Inferior parietal cortex (tissue), 1 donor: ENCODE data around the gene LAMA1.

Experiments used
- DNase-seq: peaks from one replicate; pipeline ENCODE4 v3.0.0-alpha.2; 2016; ENCODE audit errors: extremely low spot score

LAMA1 gene

DNA sequence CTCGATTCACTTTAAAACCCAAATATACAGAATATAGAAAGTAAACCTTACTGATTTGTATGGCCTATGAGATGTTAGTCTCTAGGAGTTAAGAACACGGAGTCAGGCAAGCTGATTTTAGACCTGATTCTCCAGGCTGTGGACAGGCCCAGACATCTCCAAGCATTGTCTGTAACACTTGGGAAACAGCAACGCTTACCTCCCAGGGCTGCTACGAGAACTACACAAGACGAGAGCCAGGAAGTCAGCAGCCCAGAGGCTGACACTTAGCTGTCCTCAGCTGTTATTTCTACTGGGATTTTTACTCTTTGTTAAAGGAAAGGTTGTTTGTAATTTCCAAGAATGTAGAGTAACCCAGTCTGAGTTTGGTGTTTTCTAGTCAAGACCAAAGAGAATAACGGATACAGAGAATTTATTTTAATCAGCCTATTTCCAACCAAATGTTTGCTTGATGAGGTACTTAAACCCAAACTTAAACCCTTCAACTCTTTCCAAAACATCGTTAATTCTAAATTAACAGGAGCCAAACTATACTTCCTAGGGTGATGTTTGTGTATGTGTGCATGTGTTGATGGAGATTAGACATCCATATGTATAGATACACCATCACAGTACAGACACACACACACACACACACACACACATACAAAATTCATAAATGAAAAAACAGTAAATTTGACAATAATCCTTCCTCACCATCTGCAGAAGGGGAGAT, 123.4 kb downstream of the LAMA1 start:
- no peak for DNase-seq

DNA sequence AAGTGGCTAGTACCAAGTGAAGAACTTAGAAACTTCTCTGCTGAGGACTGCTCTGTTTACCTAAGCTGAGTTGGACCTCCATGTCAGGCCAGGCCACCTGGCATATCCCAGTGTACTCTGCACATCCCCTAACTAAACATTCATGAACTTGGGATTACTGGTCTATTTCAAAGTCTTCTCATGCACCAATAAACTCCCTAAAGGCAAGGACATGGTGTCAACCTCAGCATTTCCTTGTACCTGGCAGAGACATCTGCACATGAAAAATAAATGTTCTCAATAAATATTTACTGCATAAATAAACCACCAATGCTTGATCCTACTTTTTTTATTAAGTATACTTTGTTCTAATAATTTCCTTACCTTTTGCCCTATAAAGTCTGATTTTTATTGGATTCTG, 124.8 kb downstream of the LAMA1 start:
- DNase-seq = no peak

DNA sequence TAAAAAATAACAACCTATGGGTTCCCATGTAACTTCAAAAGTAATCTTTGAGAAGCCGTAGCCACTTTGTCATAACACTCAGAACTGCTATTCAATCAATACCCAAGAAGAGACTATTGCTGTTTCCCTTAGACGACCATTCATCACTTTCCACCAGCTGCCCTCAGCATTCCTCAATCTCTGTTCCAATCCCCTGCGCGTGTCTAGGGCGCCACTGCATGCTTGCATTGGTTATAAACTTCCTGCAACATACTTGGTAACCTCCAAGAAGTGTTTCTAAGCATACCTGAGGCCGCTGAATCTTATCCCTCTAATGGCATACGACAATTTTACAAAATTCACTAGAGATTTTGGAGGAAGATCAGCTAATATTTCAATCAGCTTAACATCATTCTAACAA, 134.2 kb downstream of the LAMA1 start:
- no peak for DNase-seq

DNA sequence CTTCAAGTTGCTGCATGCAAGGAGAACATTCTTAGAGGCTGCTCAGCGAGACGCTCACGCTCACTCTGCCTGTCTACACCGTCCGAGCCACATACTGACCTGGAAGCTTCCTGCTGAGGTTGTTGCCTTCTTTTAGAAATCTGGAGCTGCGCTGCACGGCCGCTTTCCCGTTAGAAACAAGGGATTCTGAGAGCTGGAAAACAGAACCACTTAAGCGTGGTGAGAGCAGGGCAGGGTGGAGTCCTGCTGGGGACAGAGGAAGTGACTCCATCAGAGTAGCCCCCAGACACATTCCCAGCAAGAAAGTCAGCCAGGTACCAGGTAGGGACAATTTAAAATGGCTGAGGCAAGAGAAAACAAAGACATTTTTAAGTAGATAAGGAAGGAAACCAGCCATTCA, 135.2 kb downstream of the LAMA1 start:
- no peak for DNase-seq

DNA sequence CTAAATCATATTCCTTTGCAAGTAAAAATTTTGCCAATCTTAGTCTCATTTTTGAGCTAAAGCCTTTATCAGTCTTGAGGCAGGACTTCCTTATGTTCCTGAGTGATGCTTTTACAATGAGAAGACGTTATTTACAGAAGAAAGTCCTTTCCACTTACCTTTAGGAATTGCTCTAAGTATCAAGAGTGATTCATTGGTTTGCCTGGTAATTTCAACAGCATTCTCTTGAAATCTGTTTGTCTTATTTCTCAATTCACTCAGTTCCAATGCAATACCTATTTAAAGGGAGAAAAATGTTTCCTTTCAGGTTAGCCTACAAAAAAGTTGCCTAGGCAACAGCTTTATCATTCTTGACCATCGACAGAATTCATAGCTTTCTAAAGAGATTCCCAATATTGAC, 137.2 kb downstream of the LAMA1 start:
- no peak for DNase-seq

DNA sequence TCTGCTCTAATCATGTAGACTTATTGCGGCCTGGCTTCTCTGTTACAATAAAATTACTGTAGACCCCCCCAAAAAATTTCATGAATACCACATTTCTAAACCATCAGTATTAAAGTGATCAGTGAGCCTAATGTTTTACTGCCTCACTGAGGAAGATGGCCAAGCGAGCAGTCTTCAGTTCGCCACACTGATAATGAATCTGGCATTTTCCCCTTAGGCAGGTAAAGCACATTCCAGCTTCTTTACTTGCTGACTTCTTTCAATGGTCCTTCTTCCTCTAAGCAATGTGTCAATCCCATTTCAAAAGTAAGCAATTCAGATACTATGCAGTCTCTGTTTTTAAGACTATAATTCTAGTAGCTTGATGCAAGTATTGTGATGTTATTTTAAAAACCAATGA, 137.6 kb downstream of the LAMA1 start:
- DNase-seq = no peak

DNA sequence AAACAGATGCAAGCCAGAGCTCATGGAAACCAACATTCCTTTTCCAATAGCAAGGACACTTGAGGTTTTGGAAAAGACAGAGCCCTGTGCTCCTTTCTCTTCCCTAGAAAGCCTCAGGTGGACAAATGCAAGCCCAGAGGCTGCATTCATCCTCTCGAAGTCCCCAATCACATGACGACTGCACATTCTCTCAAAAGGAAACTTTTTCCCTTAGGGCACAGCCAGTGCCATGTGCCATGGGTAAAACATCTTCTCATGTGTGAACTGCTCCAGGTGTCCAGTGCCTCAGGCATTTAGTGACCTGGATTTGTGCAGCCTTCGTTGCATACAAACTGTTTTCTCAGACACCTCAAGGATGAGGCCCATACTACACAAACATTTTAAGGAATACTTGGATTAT, 140.7 kb downstream of the LAMA1 start:
- DNase-seq = no peak

DNA sequence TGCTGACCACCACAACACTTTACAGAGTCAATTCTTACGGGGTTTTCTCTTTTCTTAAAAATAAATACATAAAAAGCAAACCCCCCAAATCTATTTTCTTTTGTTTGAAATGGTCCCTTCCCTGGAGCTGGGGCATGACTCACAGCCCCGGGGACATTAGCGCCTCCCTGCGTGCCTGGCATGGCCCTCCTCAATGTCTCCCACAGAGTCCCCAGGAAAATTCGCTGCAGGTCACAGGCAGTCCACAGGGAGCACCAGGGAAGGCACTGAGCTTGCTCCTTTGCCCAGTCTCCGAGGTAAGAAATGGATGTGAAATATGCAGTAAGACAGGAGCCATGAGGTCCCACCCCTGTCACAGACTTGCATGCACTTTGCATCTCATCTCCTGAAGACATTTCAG, 142.5 kb downstream of the LAMA1 start:
- DNase-seq = no peak

DNA sequence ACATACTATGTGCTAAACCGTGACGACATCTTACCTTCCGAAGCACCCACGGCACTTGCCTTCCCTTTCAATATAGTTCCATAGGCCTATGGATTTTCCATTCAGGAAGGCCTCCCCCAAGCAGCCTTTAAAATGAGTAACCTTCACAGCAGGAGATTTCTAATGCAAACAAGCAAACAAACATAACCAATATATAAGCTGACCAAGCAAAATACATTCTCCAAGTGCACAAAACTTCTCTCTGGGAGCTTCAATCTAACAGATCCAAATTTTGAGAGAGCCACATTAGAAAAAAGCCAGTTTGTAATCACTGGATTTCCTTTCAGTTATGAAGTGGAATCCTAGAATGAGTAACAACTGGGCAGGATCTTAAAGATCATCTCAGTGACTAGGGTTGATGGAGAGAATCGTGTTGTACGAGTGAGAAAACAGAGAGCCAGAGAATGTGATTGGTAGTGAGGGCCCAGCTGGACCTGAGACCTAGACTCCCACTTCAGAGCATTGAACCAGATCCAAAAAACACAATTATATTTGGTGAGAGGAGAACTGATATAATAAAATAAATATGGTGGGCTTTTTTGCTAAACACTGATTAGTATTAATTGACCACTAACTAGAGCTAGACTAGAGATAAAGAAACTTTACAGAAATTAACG, 145.6 kb downstream of the LAMA1 start:
- no peak for DNase-seq

DNA sequence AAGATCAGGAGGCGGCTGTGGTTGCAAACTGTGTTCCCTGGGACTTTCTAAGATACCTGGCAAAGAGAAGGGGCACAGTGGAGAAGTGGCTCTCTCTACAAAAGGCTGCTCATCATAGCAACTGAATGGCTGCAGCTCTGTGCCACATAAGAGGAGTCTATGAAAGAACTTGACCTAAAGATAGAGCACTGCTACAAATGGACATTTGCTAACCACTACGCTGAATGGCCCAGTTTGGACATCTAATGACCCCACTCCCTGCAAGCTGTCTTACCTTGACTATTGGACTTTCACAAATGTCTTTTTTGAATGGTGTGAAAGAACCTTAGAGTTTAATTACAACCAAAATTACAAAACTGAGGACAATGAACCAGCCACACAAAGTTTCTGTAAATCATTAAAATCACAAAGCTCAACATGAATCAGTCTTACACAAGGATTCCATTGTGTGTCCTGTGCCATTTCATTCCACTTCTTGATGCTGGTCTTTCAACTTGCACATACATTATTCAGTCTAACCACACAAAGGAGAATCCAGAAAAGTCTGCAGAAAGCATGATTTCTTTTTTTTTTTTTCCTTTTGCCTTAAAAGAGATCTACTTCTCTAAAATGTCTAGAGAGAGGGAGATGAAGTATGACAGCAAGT, 154.0 kb downstream of the LAMA1 start:
- no peak for DNase-seq

DNA sequence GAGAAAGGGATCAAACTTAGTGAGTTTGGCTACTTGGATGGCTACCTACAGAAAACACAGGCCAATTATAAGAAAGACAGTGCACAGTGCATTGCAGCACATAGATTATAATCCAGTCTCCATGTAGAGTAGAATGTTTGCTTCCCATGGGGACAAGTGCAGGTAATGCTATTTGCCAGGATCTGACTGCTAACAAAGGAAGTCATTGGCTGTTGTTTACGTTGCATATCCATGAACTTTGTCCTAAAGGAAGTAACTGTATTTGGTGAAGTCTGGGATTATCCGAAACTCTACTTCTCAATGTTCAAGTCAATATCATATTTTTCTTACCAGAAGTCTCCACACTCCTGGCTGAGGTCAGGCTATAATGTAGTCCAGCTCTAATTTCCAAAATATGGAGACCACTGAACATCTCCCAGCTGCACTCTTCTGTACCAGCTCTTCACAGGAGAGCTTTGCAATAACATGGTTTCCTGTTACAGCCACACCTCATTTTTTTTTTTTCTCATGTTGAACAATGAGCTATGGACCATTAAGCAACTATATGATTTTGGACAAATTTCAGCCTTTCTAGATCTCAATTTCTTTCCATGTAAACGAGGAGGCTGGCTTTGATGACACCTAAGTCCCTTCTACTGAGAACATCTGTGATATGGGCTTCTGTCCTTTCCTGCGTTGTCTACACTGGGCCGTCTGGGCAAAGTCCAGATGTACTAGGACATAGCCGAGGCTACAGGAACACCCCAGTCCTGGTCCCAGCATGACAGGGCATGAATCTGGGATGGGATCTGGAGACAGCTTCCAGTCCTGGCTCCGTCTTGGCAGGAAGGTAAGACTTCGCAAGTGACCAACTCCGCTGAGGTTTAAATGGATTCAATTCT, 154.8 kb downstream of the LAMA1 start:
- DNase-seq = no peak

DNA sequence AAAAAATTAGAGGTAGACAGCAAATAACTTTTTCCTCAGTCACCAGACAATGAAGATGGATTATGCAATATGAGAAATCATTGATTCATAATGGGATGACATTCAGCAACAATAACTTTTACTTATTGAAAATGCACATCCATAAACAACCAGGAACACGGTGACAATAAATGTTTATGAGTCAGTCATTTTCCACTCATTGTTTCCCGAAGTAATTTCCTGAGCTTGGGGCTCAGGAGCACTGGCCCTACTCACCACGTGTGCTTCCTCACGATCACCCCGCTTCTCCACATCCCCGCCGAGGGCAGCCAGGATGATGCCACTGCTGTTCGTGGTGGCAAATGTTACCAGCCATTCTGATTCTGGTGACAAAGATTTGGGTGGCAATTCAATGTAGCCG, 156.3 kb downstream of the LAMA1 start:
- no peak for DNase-seq

DNA sequence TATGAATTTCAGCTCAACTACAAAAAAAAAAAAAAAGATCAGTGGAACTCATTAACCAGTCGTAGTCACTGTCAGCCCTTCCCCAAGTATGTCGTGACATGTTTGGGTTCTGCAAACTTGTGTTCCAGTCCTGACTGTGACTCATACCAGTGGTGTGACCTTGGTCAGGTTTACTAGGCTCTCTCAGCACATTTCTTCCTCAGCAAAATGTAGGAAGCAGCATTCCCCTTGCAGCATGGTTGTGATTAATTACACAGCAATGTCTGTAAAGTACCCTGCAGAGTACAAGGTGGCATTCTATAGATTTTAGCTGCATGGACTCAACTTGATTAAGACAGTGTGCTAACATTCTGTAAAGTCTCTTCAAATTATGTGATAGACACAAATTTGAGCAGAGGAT, 156.9 kb downstream of the LAMA1 start:
- DNase-seq = no peak

DNA sequence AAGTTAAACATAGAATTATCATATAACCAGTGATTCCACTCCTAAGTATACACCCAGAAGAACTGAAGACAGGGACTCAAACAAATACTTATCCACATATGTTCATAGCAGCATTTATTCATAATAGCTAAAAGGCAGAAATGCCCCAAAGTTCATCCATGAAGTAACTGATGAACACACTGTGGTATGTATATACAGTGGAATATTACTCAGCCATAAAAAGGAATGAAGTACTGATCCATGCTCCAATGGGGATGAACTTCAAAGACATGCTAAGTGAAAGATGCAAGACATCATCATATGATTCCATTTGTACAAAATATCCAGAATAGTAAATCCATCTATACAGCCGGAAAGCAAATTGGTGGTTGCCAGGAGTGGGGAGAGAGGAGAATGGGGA, 157.5 kb downstream of the LAMA1 start:
- no peak for DNase-seq

DNA sequence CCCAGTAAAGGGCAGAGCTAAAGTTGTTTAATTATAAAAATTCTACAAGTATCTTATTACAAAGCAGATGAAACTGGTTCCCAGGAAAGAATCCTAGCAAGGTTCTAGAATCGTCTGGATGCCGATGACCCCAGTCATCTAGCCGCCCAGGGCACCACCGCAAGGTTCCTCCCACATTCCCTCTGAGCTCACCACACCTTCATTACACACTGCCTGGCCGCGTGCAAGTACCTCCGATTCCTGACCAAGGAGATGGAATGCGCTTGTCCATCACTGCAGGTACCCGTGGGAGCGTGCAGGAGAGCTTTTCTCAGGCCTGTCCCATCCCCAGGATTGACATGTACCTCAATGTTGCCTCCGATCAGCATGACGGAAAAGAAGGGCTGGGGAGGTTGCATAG, 158.5 kb downstream of the LAMA1 start:
- DNase-seq = no peak

DNA sequence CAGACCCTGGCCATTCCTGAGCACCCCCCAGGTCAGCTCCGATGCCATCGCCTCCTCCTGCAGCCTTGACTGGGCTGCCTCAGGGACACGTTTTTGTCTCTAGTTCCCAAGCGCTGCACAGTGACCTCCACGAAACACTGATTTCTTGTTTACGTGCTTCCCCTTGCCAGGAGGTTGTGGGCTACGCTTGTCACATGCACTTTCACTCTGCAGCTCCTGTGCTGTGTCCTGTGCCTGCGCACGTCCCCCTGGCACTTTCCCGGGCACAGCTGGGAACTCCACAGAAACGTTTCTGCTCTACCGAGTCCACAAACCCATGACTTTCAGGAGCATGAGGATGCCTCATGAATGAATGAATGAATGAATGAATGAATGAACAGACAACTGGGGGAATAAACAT, 160.6 kb downstream of the LAMA1 start:
- no peak for DNase-seq

DNA sequence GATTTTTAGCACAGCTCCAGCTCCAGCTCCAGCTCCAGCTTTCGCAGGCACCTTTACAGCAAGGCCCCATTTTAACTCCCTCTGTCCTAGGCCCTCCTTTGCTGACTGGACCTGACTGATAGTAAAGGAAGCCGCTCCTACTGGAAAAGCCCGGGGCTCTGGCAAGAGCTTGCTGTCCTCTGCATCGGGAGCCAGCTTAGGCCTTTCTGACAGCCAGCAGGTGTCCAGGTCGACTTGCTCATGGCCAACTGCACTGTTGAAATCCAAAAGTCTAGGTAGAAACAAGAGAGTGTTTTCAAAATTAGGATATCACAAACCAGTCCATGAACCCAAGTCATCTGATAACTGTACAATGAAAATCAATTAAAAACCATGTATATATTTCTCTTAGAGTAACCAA, 161.1 kb downstream of the LAMA1 start:
- no peak for DNase-seq

DNA sequence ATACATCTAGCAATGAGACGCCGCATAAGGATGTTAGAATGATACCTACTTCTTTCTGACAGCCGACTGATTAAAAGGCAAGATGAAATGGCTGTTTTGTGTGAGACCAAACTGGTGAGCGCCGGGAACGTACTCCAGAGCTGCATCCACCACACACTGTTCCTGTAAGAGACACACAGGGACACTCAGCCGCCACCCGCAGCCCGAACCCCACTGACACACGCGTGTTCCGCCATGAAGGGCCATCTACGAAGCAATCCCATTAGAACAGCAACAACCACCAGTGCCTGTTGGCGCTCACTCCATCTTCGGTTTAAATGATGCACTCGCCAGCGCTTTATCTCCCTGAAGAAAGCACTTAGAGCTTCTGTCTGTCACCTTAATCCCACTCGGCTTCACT, 162.3 kb downstream of the LAMA1 start:
- no peak for DNase-seq

DNA sequence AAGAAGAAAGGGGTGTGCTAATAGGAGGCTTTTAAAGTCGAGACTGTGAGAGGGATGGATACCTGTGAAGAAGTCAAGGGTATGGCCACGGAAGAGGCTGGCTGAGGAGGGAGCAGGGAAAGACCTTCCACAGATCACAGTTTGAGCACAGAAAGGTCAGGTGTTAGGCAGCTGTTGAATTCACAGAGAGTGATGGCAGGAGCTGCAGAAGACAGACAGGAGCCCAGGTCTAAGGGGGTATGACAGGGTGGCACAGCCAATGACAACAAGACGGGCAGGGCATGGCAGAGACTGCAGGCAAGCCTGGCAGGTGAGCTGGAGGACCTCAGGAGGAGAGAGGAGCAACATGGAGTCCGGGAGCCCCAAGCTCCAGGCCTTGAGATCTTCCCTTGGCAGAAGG, 163.1 kb downstream of the LAMA1 start:
- no peak for DNase-seq

DNA sequence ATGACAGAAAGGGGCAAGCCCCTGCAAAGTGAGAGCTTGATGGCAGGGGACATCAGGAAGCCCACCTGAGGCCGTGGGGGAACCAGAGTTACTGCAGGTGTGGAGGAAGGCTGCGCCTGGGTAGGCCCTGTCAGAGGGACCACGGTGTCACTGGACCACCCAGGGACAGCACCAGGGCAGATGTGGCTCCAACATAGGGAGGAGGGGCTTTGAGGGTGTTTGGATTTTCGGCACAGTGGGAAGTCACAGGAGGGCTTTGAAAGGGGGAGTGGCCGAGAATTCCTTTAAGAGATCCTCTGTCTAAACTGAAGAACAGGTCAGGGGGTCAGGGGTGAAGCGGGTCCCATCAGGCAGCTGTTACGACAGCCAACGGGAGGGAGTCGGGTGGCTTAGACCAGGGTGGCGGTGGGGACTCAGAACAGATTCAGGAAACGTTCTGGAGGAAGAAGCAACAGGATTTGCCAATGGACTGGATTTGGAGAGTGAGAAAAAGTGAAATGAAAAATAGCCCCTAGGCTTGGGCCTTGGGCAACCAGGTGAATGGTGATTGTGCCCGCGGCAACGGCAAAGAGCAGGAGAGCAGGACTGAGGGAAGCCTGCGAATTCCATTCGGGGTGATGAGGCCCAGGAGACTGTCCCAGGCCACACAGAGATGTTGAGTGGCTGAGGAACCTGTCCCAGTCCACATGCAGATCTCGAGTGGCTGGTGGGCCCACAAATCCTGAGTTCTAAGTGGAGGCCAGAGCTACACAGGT, 166.1 kb downstream of the LAMA1 start:
- no peak for DNase-seq

DNA sequence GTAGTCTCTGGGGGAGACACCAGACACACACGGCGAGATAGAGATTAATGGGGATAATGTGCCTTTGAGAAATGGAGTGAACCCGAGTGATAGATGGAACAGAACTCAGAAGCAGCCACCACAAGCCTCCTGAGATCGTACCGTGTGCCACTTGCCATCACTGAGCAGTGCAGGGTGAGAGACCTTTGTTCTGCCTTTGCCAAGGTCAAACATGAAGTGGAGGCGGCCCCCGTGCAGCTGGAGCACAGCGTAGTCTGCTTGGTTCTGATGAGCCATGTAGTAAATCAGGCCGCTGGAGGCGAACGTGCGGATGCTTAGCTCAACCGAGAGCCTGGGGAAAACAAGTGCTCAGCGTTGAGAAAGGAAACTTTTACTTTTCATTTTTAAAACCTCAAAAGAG, 167.0 kb downstream of the LAMA1 start:
- DNase-seq = no peak
